Breast epithelium (tissue), 4 donors: Measurements from ENCODE around the gene ASB6. TPM values are rescaled to one million over a fixed set of nuclear protein-coding genes. Genes with fewer than 3 reads are reported as not detected.
A peak's percentile ranks its signal among the peaks of the same experiment; 100 is the strongest.

Experiments
- DNase-seq, 2 donors: peaks; one replicate each; pipeline ENCODE4 v3.0.0-alpha.2; 2019; ENCODE audit warnings: low spot score in 2 of 2
- H3K27ac ChIP-seq, 2 donors: fragments of 200-600 bp; sonication (generic) in 1 of 2; one replicate each; pipeline ENCODE4 v1.5.1; 2016 to 2019; ENCODE audit warnings: mild to moderate bottlenecking in 1 of 2
- H3K27me3 ChIP-seq, 2 donors: fragments of 200-600 bp; sonication (generic) in 1 of 2; one replicate each; pipeline versions ENCODE4 v1.5.1 to v1.6.0; 2017 to 2019; ENCODE audit warnings: control low read depth in 1 of 2, mild to moderate bottlenecking in 1 of 2
- H3K36me3 ChIP-seq: fragments of 200-600 bp; one replicate; pipeline ENCODE4 v1.5.1; 2019
- H3K4me1 ChIP-seq, 2 donors: fragments of 200-600 bp; sonication (generic); one replicate each; pipeline ENCODE4 v1.5.1; 2016 to 2019; ENCODE audit warnings: control low read depth in 1 of 2
- H3K4me3 ChIP-seq, 3 donors: fragments of 200-600 bp; sonication (generic); 1 replicate in 2 of 3; 2 replicates in 1 of 3; pipeline ENCODE4 v1.5.1; 2016 to 2019; ENCODE audit warnings: mild to moderate bottlenecking in 3 of 3, moderate library complexity in 2 of 3
- H3K9me3 ChIP-seq, 2 donors: fragments of 200-600 bp; sonication (generic) in 1 of 2; one replicate each; pipeline ENCODE4 v1.5.1; 2016 to 2019; ENCODE audit warnings: control low read depth in 1 of 2
- POLR2A ChIP-seq: fragments of 450-650 bp; IDR thresholded peaks from one replicate; pipeline ENCODE4 v1.6.1; 2016; ENCODE audit warnings: antibody characterized with exemption, mild to moderate bottlenecking, moderate library complexity
- POLR2AphosphoS5 ChIP-seq, 3 donors: sonication (generic); formaldehyde crosslinking; IDR thresholded peaks; one replicate each; pipeline ENCODE4 v1.6.1; 2017; ENCODE audit warnings: antibody characterized with exemption in 3 of 3
- intact Hi-C: fragments of 100-400 bp; cut with DNase I; formaldehyde crosslinking; loops from one replicate; pipeline ENCODE4 v1.15.1; 2023; ENCODE audit warnings: low total_unique reads
- total RNA-seq, 3 donors: library from RNA; depleted of rRNA; stranded (reverse); fragments of >200 nt; gene quantifications; one replicate each; pipeline ENCODE4 v1.1.0, GENCODE V29; 2016
- TF ChIP-seq, protein P1 (sequence below), 3 donors: fragments of 450-650 bp; IDR thresholded peaks; one replicate each; pipeline ENCODE4 v1.5.1; 2016 to 2017; ENCODE audit warnings: antibody characterized with exemption in 3 of 3, mild to moderate bottlenecking in 3 of 3, moderate library complexity in 3 of 3

ASB6 gene
- total RNA-seq, 3 donors from 2014 or later = 11.2 to 24.4 (median 21.6) TPM

DNA sequence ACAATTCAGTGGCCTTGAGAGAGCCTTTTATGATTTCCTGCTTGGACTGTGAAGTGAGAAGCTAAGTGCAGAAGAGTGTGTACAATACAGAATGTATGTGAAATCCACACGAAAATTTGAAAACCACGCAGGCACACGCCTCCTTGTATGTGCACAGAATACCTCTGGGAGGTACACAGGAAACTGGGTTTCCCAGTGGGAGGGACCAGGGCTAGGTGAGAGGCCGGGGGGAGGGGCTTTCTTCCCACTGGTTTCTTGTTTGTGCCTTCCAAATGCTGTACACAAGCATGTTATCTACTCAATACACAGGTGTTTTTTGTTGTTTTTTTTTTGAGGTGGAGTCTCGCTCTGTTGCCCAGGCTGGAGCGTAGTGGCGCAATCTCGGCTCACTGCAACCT lies 37.2 kb downstream of the ASB6 start:
- no peak for DNase-seq
- TF ChIP-seq POLR2AphosphoS5 (IDR thresholded peaks at IDR 0.05) (no peak), POLR2A (no peak)
- TF ChIP-seq, protein P1, sequence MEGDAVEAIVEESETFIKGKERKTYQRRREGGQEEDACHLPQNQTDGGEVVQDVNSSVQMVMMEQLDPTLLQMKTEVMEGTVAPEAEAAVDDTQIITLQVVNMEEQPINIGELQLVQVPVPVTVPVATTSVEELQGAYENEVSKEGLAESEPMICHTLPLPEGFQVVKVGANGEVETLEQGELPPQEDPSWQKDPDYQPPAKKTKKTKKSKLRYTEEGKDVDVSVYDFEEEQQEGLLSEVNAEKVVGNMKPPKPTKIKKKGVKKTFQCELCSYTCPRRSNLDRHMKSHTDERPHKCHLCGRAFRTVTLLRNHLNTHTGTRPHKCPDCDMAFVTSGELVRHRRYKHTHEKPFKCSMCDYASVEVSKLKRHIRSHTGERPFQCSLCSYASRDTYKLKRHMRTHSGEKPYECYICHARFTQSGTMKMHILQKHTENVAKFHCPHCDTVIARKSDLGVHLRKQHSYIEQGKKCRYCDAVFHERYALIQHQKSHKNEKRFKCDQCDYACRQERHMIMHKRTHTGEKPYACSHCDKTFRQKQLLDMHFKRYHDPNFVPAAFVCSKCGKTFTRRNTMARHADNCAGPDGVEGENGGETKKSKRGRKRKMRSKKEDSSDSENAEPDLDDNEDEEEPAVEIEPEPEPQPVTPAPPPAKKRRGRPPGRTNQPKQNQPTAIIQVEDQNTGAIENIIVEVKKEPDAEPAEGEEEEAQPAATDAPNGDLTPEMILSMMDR (IDR thresholded peaks at IDR 0.05) = no peak
- no peaks in the 10 kb centered on the region for H3K9me3 ChIP-seq
- H3K27ac ChIP-seq = peak overlapping the region in 1 of 2 donors; percentile 12
- H3K4me3 ChIP-seq = no peak overlapping the region
- intact Hi-C loops = loop anchor here (5.0 kb wide), 1 partner anchor 107 kb away; no protein-coding TSS in a partner anchor
- H3K27me3 ChIP-seq = no peaks in the 10 kb centered on the region
- H3K4me1 ChIP-seq = peaks cover 4 to 11% of the 10 kb centered on the region in 2 donors
- H3K36me3 ChIP-seq = no peaks in the 10 kb centered on the region

DNA sequence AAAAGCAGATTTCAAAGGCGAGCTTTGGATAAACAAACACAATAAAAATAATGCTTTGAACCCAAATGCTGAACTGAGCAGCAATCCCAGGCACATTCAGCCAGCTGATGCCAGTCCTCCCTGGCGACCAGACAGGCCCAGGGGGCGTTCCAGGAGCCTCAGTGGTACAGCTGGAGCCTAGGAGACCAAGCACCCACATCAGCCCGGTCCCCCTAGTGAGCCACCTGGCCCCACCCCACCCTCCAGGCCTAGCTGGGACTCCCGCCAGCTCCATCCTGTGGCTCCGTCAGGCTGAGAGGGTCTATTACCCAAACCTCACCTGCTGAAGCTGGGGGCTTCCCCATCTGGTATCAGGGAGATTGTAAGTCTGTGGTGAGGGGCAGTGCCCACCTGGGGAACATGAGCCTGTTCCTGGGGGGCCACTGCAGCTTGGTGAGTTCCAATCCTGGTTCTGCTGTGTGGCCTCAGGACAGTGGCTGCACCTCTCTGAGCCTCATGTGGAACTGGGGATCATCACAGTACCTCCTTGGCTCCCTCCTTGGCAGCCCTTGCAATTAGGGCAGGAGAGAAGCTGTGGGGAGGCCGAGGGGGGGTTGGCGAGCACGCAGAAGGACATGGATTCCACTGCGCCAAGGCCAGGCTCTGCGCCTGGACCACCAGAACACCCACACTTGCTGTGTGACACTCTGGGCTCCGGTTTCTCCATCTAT lies 37.7 kb downstream of the ASB6 start:
- Histone ChIP-seq H3K27me3 (no peaks in the 10 kb centered on the region), H3K9me3 (no peaks in the 10 kb centered on the region), H3K36me3 (no peaks in the 10 kb centered on the region), H3K4me1 (peaks cover 0 to 11% of the 10 kb centered on the region in 2 donors), H3K27ac (peak overlapping the region in 1 of 2 donors; percentile 12), H3K4me3 (no peak overlapping the region)
- intact Hi-C loops = loop anchor here (5.0 kb wide), 1 partner anchor 107 kb away; no protein-coding TSS in a partner anchor
- TF ChIP-seq, protein P1 (IDR thresholded peaks at IDR 0.05) = no peak
- TF ChIP-seq POLR2AphosphoS5 (IDR thresholded peaks at IDR 0.05) = no peak
- no peak for TF ChIP-seq POLR2A
- no peak for DNase-seq

DNA sequence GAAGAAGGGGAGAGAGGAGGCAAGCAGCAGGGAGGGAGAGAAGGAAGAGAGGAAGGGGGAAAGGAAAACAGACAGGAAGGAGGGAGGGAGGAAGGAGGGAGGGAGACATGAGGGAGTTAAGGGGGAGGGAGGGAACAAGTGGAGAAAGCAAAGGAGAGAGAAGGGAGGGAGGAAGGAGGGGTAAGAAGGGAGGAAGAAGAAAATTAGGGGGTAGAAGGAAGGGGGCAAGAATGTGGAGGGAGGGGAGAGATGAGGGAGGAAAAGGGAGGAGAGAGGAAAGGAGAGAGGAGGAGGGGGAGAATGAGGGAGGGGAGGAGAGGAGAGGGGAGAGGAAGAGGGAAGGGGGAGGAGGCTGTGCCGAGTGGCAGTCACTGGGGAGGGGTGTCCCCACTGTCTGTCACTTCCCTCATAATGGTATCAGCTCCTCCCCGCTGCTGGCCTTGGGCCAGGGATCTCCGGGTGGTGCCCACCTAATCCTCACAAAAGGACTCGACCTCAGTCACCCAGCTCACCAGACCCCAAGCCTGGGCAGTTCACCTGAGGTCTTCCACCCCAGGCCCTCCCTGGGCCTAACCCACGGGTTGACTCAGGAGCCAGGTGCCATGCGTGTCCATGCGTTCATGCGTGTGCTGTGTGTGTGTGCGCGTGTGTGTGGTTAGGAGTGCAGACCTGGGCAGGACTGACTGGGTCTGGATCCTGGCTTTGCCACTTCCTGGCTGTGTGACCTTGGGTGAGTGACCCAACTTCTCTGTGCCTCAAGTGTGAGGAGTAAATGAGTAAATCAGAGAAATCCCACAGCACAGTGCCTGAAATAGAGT lies 39.1 kb downstream of the ASB6 start:
- TF ChIP-seq POLR2A = no peak
- TF ChIP-seq POLR2AphosphoS5 (IDR thresholded peaks at IDR 0.05) = no peak
- TF ChIP-seq, protein P1 (IDR thresholded peaks at IDR 0.05) = no peak
- no peak for DNase-seq
- Histone ChIP-seq H3K36me3 (no peaks in the 10 kb centered on the region), H3K27ac (peak overlapping the region in 1 of 2 donors; percentile 19), H3K9me3 (no peaks in the 10 kb centered on the region), H3K4me1 (peaks cover 0 to 13% of the 10 kb centered on the region in 2 donors), H3K4me3 (no peak overlapping the region), H3K27me3 (no peaks in the 10 kb centered on the region)
- intact Hi-C loops = loop anchor here (5.0 kb wide), 1 partner anchor 106 kb away; no protein-coding TSS in a partner anchor

DNA sequence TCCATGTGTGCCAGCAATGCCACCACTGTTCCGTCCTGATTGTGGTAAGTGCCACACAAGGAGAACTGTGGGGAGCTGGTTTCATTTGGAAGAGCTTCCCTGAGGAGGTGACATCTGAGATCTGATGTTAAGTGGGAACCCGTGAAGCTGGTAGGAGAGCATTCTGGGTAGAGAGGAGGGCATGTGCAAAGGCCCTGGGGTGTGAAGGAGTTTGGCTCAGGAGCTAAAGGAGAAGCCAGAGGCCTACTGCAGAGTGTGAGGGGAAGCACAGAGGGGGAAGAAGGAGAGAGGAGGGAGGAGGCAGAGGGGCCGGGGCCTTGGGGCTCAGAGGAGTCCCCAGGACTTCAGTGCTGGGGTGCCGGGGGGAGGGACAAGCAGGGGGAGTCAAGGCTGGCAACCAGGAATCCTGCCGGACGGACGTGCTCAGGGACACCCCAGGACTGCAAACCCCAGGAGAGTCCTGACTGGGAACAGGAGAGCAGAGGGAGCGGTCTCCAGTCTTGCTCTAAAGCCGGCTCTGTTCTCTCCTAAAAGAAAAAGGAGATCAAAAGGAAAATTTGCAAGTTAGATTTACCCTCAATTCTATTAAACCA lies 40.8 kb downstream of the ASB6 start:
- TF ChIP-seq POLR2AphosphoS5 (IDR thresholded peaks at IDR 0.05) (no peak), POLR2A (no peak)
- TF ChIP-seq, protein P1 (IDR thresholded peaks at IDR 0.05) = no peak
- Histone ChIP-seq H3K4me1 (peaks cover 4 to 10% of the 10 kb centered on the region in 2 donors), H3K4me3 (no peak overlapping the region), H3K27me3 (no peaks in the 10 kb centered on the region), H3K9me3 (no peaks in the 10 kb centered on the region), H3K27ac (no peak overlapping the region), H3K36me3 (no peaks in the 10 kb centered on the region)
- DNase-seq = no peak
- intact Hi-C loops = loop anchor here (5.0 kb wide), 1 partner anchor 104 kb away; no protein-coding TSS in a partner anchor
